Lung (tissue), 12 donors: ENCODE data around the gene VPS4B. TPM values are rescaled to one million over a fixed set of nuclear protein-coding genes. Genes with fewer than 3 reads are reported as not detected.

Experiments used
- ATAC-seq: fragments of 200-7000 bp; cut with Tn5 transposase; one replicate; pipeline ENCODE4 v1.9.1; 2020; ENCODE audit warnings: moderate number of reproducible peaks; ENCODE audit not compliant: insufficient read depth, low FRiP score
- DNase-seq, 3 donors: peaks; one replicate each; pipeline ENCODE4 v3.0.0-alpha.2; 2013 to 2017
- H3K27ac ChIP-seq, 2 donors: one replicate each; pipeline ENCODE4 v1.5.1; 2013; ENCODE audit warnings: mild to moderate bottlenecking in 2 of 2, moderate library complexity in 2 of 2, control low read depth in 1 of 2, inconsistent platforms in 1 of 2, low read depth in 1 of 2, low read length in 1 of 2
- H3K27me3 ChIP-seq, 3 donors: one replicate each; pipeline ENCODE4 v1.5.1; 2013; ENCODE audit warnings: low read length in 2 of 3; ENCODE audit not compliant: control insufficient read depth in 3 of 3, insufficient read depth in 3 of 3
- H3K36me3 ChIP-seq, 4 donors: one replicate each; pipeline ENCODE4 v1.5.1; 2013; ENCODE audit warnings: low read length in 4 of 4, mild to moderate bottlenecking in 1 of 4, moderate library complexity in 1 of 4; ENCODE audit not compliant: control insufficient read depth in 4 of 4, insufficient read depth in 4 of 4
- H3K4me1 ChIP-seq, 5 donors: one replicate each; pipeline ENCODE4 v1.5.1; 2013; ENCODE audit warnings: low read length in 5 of 5, mild to moderate bottlenecking in 2 of 5, moderate library complexity in 1 of 5; ENCODE audit not compliant: control insufficient read depth in 5 of 5, insufficient read depth in 5 of 5
- H3K4me3 ChIP-seq: one replicate; pipeline ENCODE4 v1.5.1; 2013; ENCODE audit warnings: mild to moderate bottlenecking, control low read depth, moderate library complexity
- H3K9ac ChIP-seq, 2 donors: one replicate each; pipeline ENCODE4 v1.5.1; 2013; ENCODE audit warnings: low read length in 2 of 2, control low read depth in 1 of 2; ENCODE audit not compliant: insufficient read depth in 1 of 2
- H3K9me3 ChIP-seq, 4 donors: one replicate each; pipeline ENCODE4 v1.5.1; 2013; ENCODE audit warnings: low read length in 3 of 4, mild to moderate bottlenecking in 1 of 4, moderate library complexity in 1 of 4; ENCODE audit not compliant: control insufficient read depth in 4 of 4, insufficient read depth in 3 of 4
- CTCF ChIP-seq: IDR thresholded peaks from 2 replicates; pipeline ENCODE4 v1.5.1; 2012; ENCODE audit warnings: mild to moderate bottlenecking; ENCODE audit errors: control extremely low read depth, extremely low read depth
- WGBS, 2 donors: extraction: QIAGEN DNeasy Blood & Tissue Kit; methylation state at CpG; one replicate each; pipeline ENCODE4 v1.1.7; 2013; 5-methylcytosine and 5-hydroxymethylcytosine counted together
- polyA plus RNA-seq, 2 donors: library from polyadenylated mRNA; stranded (reverse); fragments of 200-250 nt; gene quantifications; one replicate each; pipeline ENCODE4 v1.2.1, GENCODE V29; 2013
- total RNA-seq, 2 donors: library from RNA; depleted of rRNA in 1 of 2; stranded (reverse); fragments of >200 nt in 1 of 2; gene quantifications; one replicate each; pipeline ENCODE4 v1.2.1, GENCODE V29; 2014 to 2021
- donor health status: control.
- donor health status: control.
- donor health status: Bipolar disorder and iron deficiency.
- donor health status: healthy.
- donor health status: DM: yes; HTN: yes; CAD: no.

The VPS4B gene
- total and polyA plus RNA-seq, 4 donors = 11.7 to 56.1 (median 40.8) TPM

- ATAC-seq (no peak), DNase-seq (no peak)
- Histone ChIP-seq H3K4me3 (no peak overlapping the region), H3K27me3 (no peaks in the 10 kb centered on the region), H3K36me3 (peaks cover 25 to 39% (median 31%) of the 10 kb centered on the region in 4 donors), H3K9me3 (no peaks in the 10 kb centered on the region), H3K4me1 (no peaks in the 10 kb centered on the region), H3K27ac (no peak overlapping the region), H3K9ac (no peak overlapping the region)
- TF ChIP-seq CTCF = no peak
- 95 to 98% methylated on average over 1 of the region's 1 CpG for WGBS, 2 donors
Observed at GRCh38 chr18:63397349-63397748, 24.9 kb downstream of the VPS4B start.

- TF ChIP-seq CTCF = no peak
- Histone ChIP-seq H3K27ac (no peak overlapping the region), H3K27me3 (no peaks in the 10 kb centered on the region), H3K4me3 (no peak overlapping the region), H3K4me1 (no peaks in the 10 kb centered on the region), H3K9ac (no peak overlapping the region), H3K9me3 (no peaks in the 10 kb centered on the region), H3K36me3 (peaks cover 18 to 32% (median 30%) of the 10 kb centered on the region in 4 donors)
- ATAC-seq (no peak), DNase-seq (no peak)
- 92 to 96% methylated on average over 1 of the region's 1 CpG for WGBS, 2 donors
Observed at GRCh38 chr18:63395503-63395902, 26.8 kb downstream of the VPS4B start.

DNA sequence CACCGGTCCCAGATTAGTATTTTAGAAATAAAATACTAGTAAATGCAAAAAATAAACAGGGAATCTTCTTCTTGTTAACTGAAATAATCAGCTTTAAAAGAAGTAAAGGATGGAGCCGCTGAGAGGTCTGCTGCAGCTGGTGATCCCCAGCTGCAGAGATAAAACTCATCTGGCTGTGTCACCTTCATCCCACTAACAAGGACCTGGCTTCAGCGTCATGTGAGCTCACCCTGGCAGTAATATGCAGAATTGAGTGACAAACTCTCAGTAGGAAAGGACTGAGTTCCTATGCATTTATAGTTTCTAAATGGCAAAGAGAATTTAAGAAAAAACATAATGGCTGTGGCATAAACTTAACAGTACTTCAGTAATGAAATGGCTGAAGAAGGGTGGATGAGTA, 27.3 kb downstream of the VPS4B start:
- DNase-seq = no peak
- no peak for TF ChIP-seq CTCF
- WGBS, 2 donors = 94 to 97% methylated on average over 3 of the region's 3 CpGs
- H3K4me1 ChIP-seq = no peaks in the 10 kb centered on the region
- ATAC-seq = no peak
- no peak overlapping the region for H3K4me3 ChIP-seq
- H3K27me3 ChIP-seq = no peaks in the 10 kb centered on the region
- peaks cover 18 to 33% (median 28%) of the 10 kb centered on the region in 4 donors for H3K36me3 ChIP-seq
- H3K27ac ChIP-seq = no peak overlapping the region
- no peak overlapping the region for H3K9ac ChIP-seq
- no peaks in the 10 kb centered on the region for H3K9me3 ChIP-seq

GRCh38 chr18:63387861-63388260, 34.4 kb downstream of the VPS4B start:
- DNase-seq (no peak), ATAC-seq (no peak)
- H3K36me3 ChIP-seq = peaks cover 3 to 11% (median 8%) of the 10 kb centered on the region in 4 donors
- H3K9ac ChIP-seq = no peak overlapping the region
- H3K4me1 ChIP-seq = no peaks in the 10 kb centered on the region
- H3K27ac ChIP-seq = no peak overlapping the region
- TF ChIP-seq CTCF = no peak
- 92% methylated on average over 4 of the region's 4 CpGs for WGBS, 2 donors
- no peaks in the 10 kb centered on the region for H3K27me3 ChIP-seq
- H3K9me3 ChIP-seq = peaks cover 0 to 2% (median under 1%) of the 10 kb centered on the region in 4 donors
- no peak overlapping the region for H3K4me3 ChIP-seq
